HK-2 (cell line): ENCODE measurements around the gene CAMP.
"Not testable (repeated sequence)": the region's sequence is repeated elsewhere in the genome, so short reads cannot be mapped to it uniquely, and the experiment has no call there.

Experiments used
- DNase-seq: peaks from one replicate; pipeline ENCODE4 v3.0.0-alpha.2; 2018; ENCODE audit not compliant: unreplicated experiment

CAMP gene

DNA sequence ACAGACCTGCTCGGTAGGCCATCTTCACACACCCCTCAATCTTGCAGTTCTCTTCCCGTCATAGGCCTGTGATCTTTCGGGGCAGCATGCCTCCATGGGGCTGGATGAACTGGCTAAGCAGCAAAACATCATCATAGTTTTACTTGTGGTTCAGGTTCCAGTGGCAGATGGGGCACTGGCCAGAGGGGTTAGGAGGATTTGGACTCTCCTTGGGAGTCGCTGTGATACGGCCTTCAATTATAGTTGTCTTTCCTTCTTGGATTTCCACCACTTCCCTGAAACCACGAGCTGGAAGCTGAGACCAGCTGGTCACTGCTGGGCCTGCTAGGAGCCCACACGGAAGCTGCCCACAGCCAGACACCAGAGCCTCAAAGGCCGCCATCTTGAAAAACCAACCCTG lies 33.3 kb downstream of the CAMP start:
- no peak for DNase-seq

DNA sequence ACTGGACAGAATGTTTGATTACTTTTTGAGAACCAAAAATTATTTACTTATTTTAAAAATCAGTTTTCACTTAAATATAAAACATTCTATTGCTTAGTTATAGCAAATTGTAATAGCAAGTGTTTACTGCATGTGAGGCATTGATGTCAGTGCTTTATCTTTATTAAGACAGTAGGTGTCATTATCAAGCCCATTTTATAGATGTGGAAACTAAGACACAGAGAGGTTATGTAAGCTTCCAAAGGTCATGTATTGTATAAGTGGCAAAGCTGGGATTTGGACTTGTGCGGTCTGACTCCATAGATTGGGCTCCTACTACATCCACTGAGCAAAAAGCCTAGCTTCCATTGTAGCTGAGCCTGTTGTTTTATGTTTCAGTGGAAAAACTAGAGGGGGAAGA lies 35.2 kb downstream of the CAMP start:
- DNase-seq = no peak

DNA sequence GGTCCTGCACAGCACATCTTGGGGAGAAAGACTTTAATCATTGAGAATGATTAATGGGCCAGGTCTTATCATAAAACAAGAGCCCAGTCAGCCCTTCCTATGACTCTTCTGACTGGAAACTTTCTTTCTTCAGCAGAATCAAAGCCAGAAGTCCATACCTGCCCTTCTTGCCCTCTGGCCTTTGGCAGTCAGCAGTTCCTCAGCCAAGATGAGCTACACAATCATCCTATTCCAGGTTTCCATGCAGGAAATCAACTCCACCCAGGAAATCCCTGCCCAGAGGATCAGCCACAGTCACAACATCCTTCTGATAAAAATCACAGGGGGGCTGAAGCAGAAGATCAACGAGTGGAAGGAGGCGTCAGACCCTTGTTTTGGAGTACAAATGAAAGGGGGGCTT lies 44.5 kb downstream of the CAMP start:
- no peak for DNase-seq

DNA sequence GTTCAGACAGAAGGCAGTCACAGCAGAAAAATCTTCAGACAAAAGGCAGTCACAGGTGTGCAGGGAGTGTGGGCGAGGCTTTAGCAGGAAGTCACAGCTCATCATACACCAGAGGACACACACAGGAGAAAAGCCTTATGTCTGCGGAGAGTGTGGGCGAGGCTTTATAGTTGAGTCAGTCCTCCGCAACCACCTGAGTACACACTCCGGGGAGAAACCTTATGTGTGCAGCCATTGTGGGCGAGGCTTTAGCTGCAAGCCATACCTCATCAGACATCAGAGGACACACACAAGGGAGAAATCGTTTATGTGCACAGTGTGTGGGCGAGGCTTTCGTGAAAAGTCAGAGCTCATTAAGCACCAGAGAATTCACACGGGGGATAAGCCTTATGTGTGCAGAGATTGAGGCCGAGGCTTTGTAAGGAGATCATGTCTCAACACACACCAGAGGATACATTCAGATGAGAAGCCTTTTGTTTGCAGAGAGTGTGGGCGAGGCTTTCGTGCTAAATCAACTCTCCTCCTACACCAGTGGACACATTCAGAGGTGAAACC lies 45.2 kb downstream of the CAMP start:
- DNase-seq = no peak

DNA sequence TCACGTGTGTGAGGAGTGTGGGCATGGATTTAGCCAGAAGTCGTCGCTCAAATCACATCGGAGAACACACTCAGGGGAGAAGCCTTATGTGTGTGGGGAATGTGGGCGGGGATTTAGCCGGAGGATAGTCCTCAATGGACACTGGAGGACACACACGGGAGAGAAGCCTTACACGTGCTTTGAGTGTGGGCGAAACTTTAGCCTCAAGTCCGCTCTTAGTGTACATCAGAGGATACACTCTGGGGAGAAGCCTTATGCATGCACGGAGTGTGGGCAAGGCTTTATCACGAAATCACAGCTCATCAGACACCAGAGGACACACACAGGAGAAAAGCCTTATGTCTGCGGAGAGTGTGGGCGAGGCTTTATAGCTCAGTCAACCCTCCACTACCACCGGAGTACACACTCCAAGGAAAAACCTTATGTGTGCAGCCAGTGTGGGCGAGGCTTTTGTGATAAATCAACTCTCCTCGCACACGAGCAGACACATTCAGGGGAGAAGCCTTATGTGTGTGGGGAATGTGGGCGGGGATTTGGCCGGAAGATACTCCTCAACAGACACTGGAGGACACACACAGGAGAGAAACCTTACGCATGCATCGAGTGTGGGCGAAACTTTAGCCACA lies 45.8 kb downstream of the CAMP start:
- no peak for DNase-seq

DNA sequence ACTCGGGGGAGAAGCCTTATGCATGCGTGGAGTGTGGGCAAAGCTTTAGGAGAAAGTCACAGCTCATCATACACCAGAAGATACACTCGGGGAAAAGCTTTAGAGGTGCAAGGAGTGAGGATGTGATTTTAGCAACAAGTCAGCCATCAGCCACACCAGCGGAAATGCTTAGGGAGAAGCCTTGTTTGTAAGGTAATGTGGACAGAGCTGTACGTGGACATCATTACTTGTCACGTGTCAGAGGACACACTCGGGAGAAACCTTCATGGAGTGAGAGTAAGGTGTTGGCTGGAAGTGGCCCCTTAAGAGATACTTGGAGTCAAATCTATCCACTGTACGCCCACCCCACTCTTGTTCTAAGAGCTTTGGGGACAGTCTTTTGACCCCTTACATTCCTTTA lies 46.3 kb downstream of the CAMP start:
- no peak for DNase-seq

DNA sequence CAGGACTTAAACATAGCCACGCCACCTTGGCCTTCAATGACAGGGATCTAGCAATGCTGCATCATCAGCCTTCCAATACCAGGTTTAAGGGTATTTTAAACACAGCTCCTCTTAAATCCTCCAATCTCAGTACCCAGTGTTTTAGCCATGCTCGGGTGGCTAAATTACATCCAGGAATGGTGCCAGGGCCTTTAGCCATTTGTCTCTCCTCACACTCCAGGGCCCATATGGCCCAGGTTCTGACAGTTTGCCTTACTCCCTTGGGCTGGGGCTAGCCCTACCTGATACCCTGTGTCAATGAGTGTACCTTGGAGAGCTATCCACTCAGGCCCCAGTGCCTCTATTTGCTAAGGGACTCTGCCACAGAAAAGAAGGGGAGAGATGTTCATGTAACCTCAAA lies 47.0 kb downstream of the CAMP start:
- no peak for DNase-seq

DNA sequence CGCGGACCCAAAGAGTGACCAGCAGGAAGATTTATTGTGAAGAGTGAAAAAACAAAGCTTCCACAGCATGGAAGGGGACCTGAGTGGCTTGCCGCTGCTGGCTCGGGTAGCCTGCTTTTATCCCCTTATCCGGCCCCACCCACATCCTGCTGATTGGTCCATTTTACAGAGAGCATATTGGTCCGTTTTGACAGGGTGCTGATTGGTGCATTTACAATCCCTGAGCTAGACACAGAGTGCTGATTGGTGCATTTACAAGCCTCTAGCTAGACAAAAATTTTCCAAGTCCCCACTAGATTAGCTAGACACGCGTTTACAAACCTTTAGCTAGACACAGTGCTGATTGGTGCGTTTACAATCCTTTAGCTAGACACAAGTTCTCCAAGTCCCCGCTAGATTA lies 47.9 kb downstream of the CAMP start:
- DNase-seq = not testable (repeated sequence)

DNA sequence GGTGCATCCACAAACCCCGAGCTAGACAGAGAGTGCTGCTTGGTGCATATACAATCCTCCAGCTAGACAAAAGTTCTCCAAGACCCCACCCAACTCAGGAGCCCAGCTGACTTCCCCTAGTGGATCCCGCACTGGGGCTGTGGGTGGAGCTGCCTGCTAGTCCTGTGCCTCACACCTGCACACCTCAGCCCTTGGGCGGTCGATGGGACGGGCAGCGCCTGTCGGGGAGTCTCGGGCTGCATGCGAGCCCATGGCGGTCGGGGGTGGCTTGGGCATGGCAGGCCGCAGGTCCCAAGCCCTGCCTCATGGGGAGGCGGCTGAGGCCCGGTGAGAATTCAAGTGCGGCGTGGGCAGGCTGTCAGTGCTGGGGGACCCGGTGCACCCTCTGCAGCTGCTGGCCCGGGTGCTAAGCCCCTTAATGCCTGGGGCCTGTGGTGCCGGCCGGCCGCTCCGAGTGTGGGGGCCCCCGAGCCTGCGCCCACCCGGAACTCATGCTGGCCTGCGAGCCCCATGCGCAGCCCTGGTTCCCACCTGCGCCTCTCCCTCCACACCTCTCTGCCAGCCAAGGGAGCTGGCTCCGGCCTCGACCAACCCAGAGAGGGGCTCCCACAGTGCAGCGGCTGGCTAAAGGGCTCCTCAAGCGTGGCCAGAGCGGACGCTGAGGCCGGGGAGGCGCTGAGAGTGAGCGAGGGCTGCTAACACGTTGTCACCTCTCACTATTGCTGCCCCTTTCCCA lies 48.6 kb downstream of the CAMP start:
- DNase-seq = no peak

DNA sequence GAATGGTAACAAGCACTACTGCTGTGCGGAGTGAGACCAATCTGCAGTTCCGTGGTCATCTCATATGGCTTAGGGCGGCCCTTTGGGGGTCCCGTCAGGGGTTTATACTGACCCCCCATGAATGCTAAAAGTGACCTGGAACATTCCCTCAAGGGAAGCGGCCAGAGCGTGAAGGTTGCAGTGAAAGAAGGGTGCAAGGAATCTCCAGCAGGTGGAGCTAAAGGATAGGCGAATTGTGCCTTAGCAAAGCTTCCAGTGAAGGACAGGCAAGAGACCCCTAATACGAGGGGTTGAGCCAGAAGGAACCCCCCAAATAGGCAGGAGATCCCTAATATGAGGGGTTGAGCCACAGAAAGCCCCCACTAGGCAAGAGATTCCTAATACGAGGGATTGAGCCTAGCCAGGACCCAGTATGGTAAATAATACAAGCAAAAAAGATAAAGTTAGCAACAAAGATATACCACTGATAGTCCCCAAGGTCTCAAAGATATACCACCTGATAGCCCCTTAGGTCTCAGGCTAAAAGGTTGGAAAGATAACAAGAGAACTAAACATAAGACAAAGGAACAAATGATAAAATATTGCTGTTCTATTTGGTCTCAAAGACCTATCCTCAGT lies 50.4 kb downstream of the CAMP start:
- peak; percentile 33 for DNase-seq

DNA sequence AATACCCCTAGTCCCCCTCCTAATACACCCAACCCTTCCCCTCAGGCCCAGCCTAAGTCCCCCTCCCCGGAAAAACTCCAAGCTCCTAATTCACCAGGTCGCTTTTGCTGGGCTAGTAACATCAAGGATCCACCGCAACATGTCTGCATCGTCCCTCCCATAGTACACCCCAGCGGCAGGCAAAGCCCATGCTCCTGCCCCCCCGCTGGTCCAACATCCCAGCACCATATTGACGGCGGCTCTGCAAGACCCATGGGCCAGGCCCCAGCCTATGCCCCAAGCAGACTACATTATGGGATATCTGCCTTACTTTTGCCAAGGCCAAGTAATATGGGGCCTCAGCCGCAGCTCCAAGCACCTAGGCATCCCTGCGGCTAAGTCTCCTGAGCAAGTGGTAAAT lies 51.2 kb downstream of the CAMP start:
- no peak for DNase-seq
